ENCODE measurements around the gene DIP2C. TPM values are rescaled to one million over a fixed set of nuclear protein-coding genes. Genes with fewer than 3 reads are reported as not detected.

Gene DIP2C
- total RNA-seq, 2 donors from 2014 or later: 12.3 to 41.8 TPM

- 88% methylated on average over 19 of the region's 22 CpGs for WGBS
- intact Hi-C loops (cut with DNase I): no loop called here
- no peak overlapping the region for H3K27ac ChIP-seq
- DNase-seq (ENCODE audit: low spot score): peak; percentile 2
- no peaks in the 10 kb centered on the region for H3K9me3 ChIP-seq
- no peaks in the 10 kb centered on the region for H3K27me3 ChIP-seq (replicated peaks; ENCODE audit: insufficient read depth)
- TF ChIP-seq CTCF (IDR thresholded peaks at IDR 0.05) (no peak), POLR2A (IDR thresholded peaks at IDR 0.05) (no peak), POLR2AphosphoS5 (IDR thresholded peaks at IDR 0.05) (no peak)
- H3K4me1 ChIP-seq (replicated peaks): no peaks in the 10 kb centered on the region
- no peak overlapping the region for H3K4me3 ChIP-seq
- no peaks in the 10 kb centered on the region for H3K36me3 ChIP-seq
These were observed 11.5 kb downstream of the DIP2C start for GRCh38 chr10:677750-678661.

- Histone ChIP-seq H3K4me3 (no peak overlapping the region), H3K36me3 (no peaks in the 10 kb centered on the region), H3K27me3 (replicated peaks; ENCODE audit: insufficient read depth) (no peaks in the 10 kb centered on the region), H3K27ac (no peak overlapping the region), H3K4me1 (replicated peaks) (no peaks in the 10 kb centered on the region), H3K9me3 (no peaks in the 10 kb centered on the region)
- no peak for TF ChIP-seq POLR2AphosphoS5 (IDR thresholded peaks at IDR 0.05)
- TF ChIP-seq CTCF (IDR thresholded peaks at IDR 0.05): no peak
- no peak for TF ChIP-seq POLR2A (IDR thresholded peaks at IDR 0.05)
- WGBS: 100% methylated on average over 1 of the region's 1 CpG
- no peak for DNase-seq (ENCODE audit: low spot score)
- intact Hi-C loops (cut with DNase I): no loop called here
These were observed 12.4 kb downstream of the DIP2C start for GRCh38 chr10:677038-677437.

- Histone ChIP-seq H3K4me3 (no peak overlapping the region), H3K9me3 (no peaks in the 10 kb centered on the region), H3K4me1 (replicated peaks) (no peaks in the 10 kb centered on the region), H3K36me3 (no peaks in the 10 kb centered on the region), H3K27me3 (replicated peaks; ENCODE audit: insufficient read depth) (no peaks in the 10 kb centered on the region), H3K27ac (no peak overlapping the region)
- TF ChIP-seq CTCF (IDR thresholded peaks at IDR 0.05) (no peak), POLR2AphosphoS5 (IDR thresholded peaks at IDR 0.05) (no peak), POLR2A (IDR thresholded peaks at IDR 0.05) (no peak)
- no peak for DNase-seq (ENCODE audit: low spot score)
- 96% methylated on average over 3 of the region's 3 CpGs for WGBS
- intact Hi-C loops (cut with DNase I): no loop called here
These were observed 13.3 kb downstream of the DIP2C start for GRCh38 chr10:676178-676577.

- Histone ChIP-seq H3K9me3 (no peaks in the 10 kb centered on the region), H3K4me1 (replicated peaks) (no peaks in the 10 kb centered on the region), H3K4me3 (no peak overlapping the region), H3K27ac (no peak overlapping the region), H3K27me3 (replicated peaks; ENCODE audit: insufficient read depth) (no peaks in the 10 kb centered on the region), H3K36me3 (no peaks in the 10 kb centered on the region)
- intact Hi-C loops (cut with DNase I): no loop called here
- TF ChIP-seq POLR2AphosphoS5 (IDR thresholded peaks at IDR 0.05) (no peak), POLR2A (IDR thresholded peaks at IDR 0.05) (no peak), CTCF (IDR thresholded peaks at IDR 0.05) (no peak)
- 95% methylated on average over 4 of the region's 4 CpGs for WGBS
- DNase-seq (ENCODE audit: low spot score): no peak
These were observed 13.9 kb downstream of the DIP2C start for GRCh38 chr10:675532-675931.

- no peak for DNase-seq (ENCODE audit: low spot score)
These were observed 16.0 kb downstream of the DIP2C start for GRCh38 chr10:673492-673891.

More at GRCh38 chr10:673492-673891, 16.0 kb downstream of the DIP2C start:
- H3K4me1 ChIP-seq (replicated peaks): no peaks in the 10 kb centered on the region
- no peak overlapping the region for H3K27ac ChIP-seq
- WGBS: 83% methylated on average over 9 of the region's 9 CpGs
- TF ChIP-seq POLR2AphosphoS5 (IDR thresholded peaks at IDR 0.05) (no peak), CTCF (IDR thresholded peaks at IDR 0.05) (no peak), POLR2A (IDR thresholded peaks at IDR 0.05) (no peak)
- intact Hi-C loops (cut with DNase I): no loop called here
- no peaks in the 10 kb centered on the region for H3K9me3 ChIP-seq
- H3K36me3 ChIP-seq: no peaks in the 10 kb centered on the region
- no peaks in the 10 kb centered on the region for H3K27me3 ChIP-seq (replicated peaks; ENCODE audit: insufficient read depth)
- H3K4me3 ChIP-seq: no peak overlapping the region

All from prostate gland (tissue), 2 donors.